GM13977 (cell line): Measurements from ENCODE around the gene KANSL1L.

Experiments used
- DNase-seq: peaks from one replicate; pipeline ENCODE4 v3.0.0; 2012; ENCODE audit warnings: low spot score
- CTCF ChIP-seq: IDR thresholded peaks from 2 replicates; pipeline ENCODE4 v1.5.1; 2012; ENCODE audit warnings: mild to moderate bottlenecking, control low read depth; ENCODE audit not compliant: insufficient read depth; ENCODE audit errors: extremely low read depth, missing control alignments
- in situ Hi-C: fragments of 300-500 bp; cut with MboI; formaldehyde crosslinking; loops from one replicate; pipeline ENCODE4 v1.12.0; 2022; ENCODE audit warnings: low sequenced_read_pairs, low pct_unique_long_range_greater_than_20kb, mixed read lengths, inconsistent platforms; ENCODE audit not compliant: unreplicated experiment

Gene KANSL1L

GRCh38 chr2:210055825-210056224 is 115.4 kb downstream of the KANSL1L start:
- in situ Hi-C loops, result no loop called here

GRCh38 chr2:210054696-210055095 is 116.5 kb downstream of the KANSL1L start:
- in situ Hi-C loops, result no loop called here
- no peak for TF ChIP-seq CTCF

More at GRCh38 chr2:210055825-210056224, 115.4 kb downstream of the KANSL1L start:
- no peak for DNase-seq
- TF ChIP-seq CTCF, result no peak

GRCh38 chr2:210050885-210051284 is 120.3 kb downstream of the KANSL1L start:
- DNase-seq, result no peak
- in situ Hi-C loops, result no loop called here
- no peak for TF ChIP-seq CTCF

More at GRCh38 chr2:210054696-210055095, 116.5 kb downstream of the KANSL1L start:
- no peak for DNase-seq

GRCh38 chr2:210049831-210050230 is 121.4 kb downstream of the KANSL1L start:
- in situ Hi-C loops, result no loop called here
- no peak for DNase-seq
- TF ChIP-seq CTCF, result no peak

- in situ Hi-C loops, result no loop called here
- no peak for TF ChIP-seq CTCF
- DNase-seq, result no peak
Observed at GRCh38 chr2:210046851-210047500, 124.2 kb downstream of the KANSL1L start.

GRCh38 chr2:210038078-210038477 is 133.1 kb downstream of the KANSL1L start:
- DNase-seq, result no peak
- TF ChIP-seq CTCF, result no peak
- in situ Hi-C loops, result no loop called here
